Measurements from ENCODE around the gene USP32. TPM values are rescaled to one million over a fixed set of nuclear protein-coding genes. Genes with fewer than 3 reads are reported as not detected.

USP32 gene
- total and polyA plus RNA-seq, 4 donors: 46.6 to 103 (median 52.1) TPM

GRCh38 chr17:60169921-60170817 is 221.8 kb downstream of the USP32 start:
- Histone ChIP-seq H3K27me3 (ENCODE audit: control insufficient read depth, insufficient read depth, low read length) (no peaks in the 10 kb centered on the region), H3K4me3 (ENCODE audit: low read depth, low read length) (no peak overlapping the region), H3K9me3 (ENCODE audit: control insufficient read depth, insufficient read depth, low read length) (no peaks in the 10 kb centered on the region), H3K36me3 (ENCODE audit: control insufficient read depth, insufficient read depth, low read length) (no peaks in the 10 kb centered on the region), H3K27ac (ENCODE audit: low read depth, low read length) (no peak overlapping the region), H3K4me1 (ENCODE audit: control insufficient read depth, insufficient read depth, low read length) (peaks cover 3% of the 10 kb centered on the region)
- no peak for DNase-seq (ENCODE audit: low read depth in 4 of 6, low spot score in 6 of 6)
- WGBS (ENCODE audit: insufficient coverage): 56% methylated on average over 5 of the region's 10 CpGs

GRCh38 chr17:60168654-60169053 is 223.3 kb downstream of the USP32 start:
- H3K27ac ChIP-seq (ENCODE audit: low read depth, low read length): no peak overlapping the region
- no peaks in the 10 kb centered on the region for H3K27me3 ChIP-seq (ENCODE audit: control insufficient read depth, insufficient read depth, low read length)

GRCh38 chr17:60167065-60167741 is 224.7 kb downstream of the USP32 start:
- H3K9me3 ChIP-seq (ENCODE audit: control insufficient read depth, insufficient read depth, low read length): no peaks in the 10 kb centered on the region
- H3K27ac ChIP-seq (ENCODE audit: low read depth, low read length): no peak overlapping the region
- no peak for DNase-seq (ENCODE audit: low read depth in 4 of 6, low spot score in 6 of 6)
- H3K4me1 ChIP-seq (ENCODE audit: control insufficient read depth, insufficient read depth, low read length): peaks cover 17% of the 10 kb centered on the region
- no peaks in the 10 kb centered on the region for H3K36me3 ChIP-seq (ENCODE audit: control insufficient read depth, insufficient read depth, low read length)
- H3K4me3 ChIP-seq (ENCODE audit: low read depth, low read length): no peak overlapping the region
- H3K27me3 ChIP-seq (ENCODE audit: control insufficient read depth, insufficient read depth, low read length): no peaks in the 10 kb centered on the region
- 65% methylated on average over 11 of the region's 11 CpGs for WGBS (ENCODE audit: insufficient coverage)

More at GRCh38 chr17:60168654-60169053, 223.3 kb downstream of the USP32 start:
- Histone ChIP-seq H3K36me3 (ENCODE audit: control insufficient read depth, insufficient read depth, low read length) (no peaks in the 10 kb centered on the region), H3K9me3 (ENCODE audit: control insufficient read depth, insufficient read depth, low read length) (no peaks in the 10 kb centered on the region), H3K4me1 (ENCODE audit: control insufficient read depth, insufficient read depth, low read length) (peaks cover 3% of the 10 kb centered on the region), H3K4me3 (ENCODE audit: low read depth, low read length) (no peak overlapping the region)
- WGBS (ENCODE audit: insufficient coverage): 74% methylated on average over 7 of the region's 7 CpGs
- no peak for DNase-seq (ENCODE audit: low read depth in 4 of 6, low spot score in 6 of 6)

GRCh38 chr17:60165971-60166370 is 226.0 kb downstream of the USP32 start:
- 85% methylated on average over 2 of the region's 5 CpGs for WGBS (ENCODE audit: insufficient coverage)
- H3K4me3 ChIP-seq (ENCODE audit: low read depth, low read length): no peak overlapping the region
- no peak overlapping the region for H3K27ac ChIP-seq (ENCODE audit: low read depth, low read length)
- no peaks in the 10 kb centered on the region for H3K36me3 ChIP-seq (ENCODE audit: control insufficient read depth, insufficient read depth, low read length)
- peaks cover 26% of the 10 kb centered on the region for H3K4me1 ChIP-seq (ENCODE audit: control insufficient read depth, insufficient read depth, low read length)
- H3K9me3 ChIP-seq (ENCODE audit: control insufficient read depth, insufficient read depth, low read length): no peaks in the 10 kb centered on the region
- no peaks in the 10 kb centered on the region for H3K27me3 ChIP-seq (ENCODE audit: control insufficient read depth, insufficient read depth, low read length)
- no peak for DNase-seq (ENCODE audit: low read depth in 4 of 6, low spot score in 6 of 6)

GRCh38 chr17:60165223-60165622 is 226.7 kb downstream of the USP32 start:
- no peak for DNase-seq (ENCODE audit: low read depth in 4 of 6, low spot score in 6 of 6)
- Histone ChIP-seq H3K4me3 (ENCODE audit: low read depth, low read length) (no peak overlapping the region), H3K27ac (ENCODE audit: low read depth, low read length) (no peak overlapping the region), H3K9me3 (ENCODE audit: control insufficient read depth, insufficient read depth, low read length) (no peaks in the 10 kb centered on the region), H3K36me3 (ENCODE audit: control insufficient read depth, insufficient read depth, low read length) (no peaks in the 10 kb centered on the region), H3K4me1 (ENCODE audit: control insufficient read depth, insufficient read depth, low read length) (peaks cover 27% of the 10 kb centered on the region), H3K27me3 (ENCODE audit: control insufficient read depth, insufficient read depth, low read length) (no peaks in the 10 kb centered on the region)
- whole genome bisulfite sequencing (ENCODE audit: insufficient coverage): 63% methylated on average over 5 of the region's 5 CpGs

- DNase-seq (ENCODE audit: low read depth in 4 of 6, low spot score in 6 of 6): no peak
- H3K4me1 ChIP-seq (ENCODE audit: control insufficient read depth, insufficient read depth, low read length): peaks cover 27% of the 10 kb centered on the region
- WGBS (ENCODE audit: insufficient coverage): 40% methylated on average over 4 of the region's 5 CpGs
Observed at GRCh38 chr17:60164697-60165096, 227.2 kb downstream of the USP32 start.

GRCh38 chr17:60164164-60164563 is 227.8 kb downstream of the USP32 start:
- 82% methylated on average over 4 of the region's 6 CpGs for WGBS (ENCODE audit: insufficient coverage)
- no peaks in the 10 kb centered on the region for H3K36me3 ChIP-seq (ENCODE audit: control insufficient read depth, insufficient read depth, low read length)
- H3K27ac ChIP-seq (ENCODE audit: low read depth, low read length): no peak overlapping the region
- H3K9me3 ChIP-seq (ENCODE audit: control insufficient read depth, insufficient read depth, low read length): no peaks in the 10 kb centered on the region
- H3K4me3 ChIP-seq (ENCODE audit: low read depth, low read length): no peak overlapping the region
- no peaks in the 10 kb centered on the region for H3K27me3 ChIP-seq (ENCODE audit: control insufficient read depth, insufficient read depth, low read length)
- peaks cover 29% of the 10 kb centered on the region for H3K4me1 ChIP-seq (ENCODE audit: control insufficient read depth, insufficient read depth, low read length)
- DNase-seq (ENCODE audit: low read depth in 4 of 6, low spot score in 6 of 6): no peak

More at GRCh38 chr17:60164697-60165096, 227.2 kb downstream of the USP32 start:
- Histone ChIP-seq H3K4me3 (ENCODE audit: low read depth, low read length) (no peak overlapping the region), H3K27me3 (ENCODE audit: control insufficient read depth, insufficient read depth, low read length) (no peaks in the 10 kb centered on the region), H3K36me3 (ENCODE audit: control insufficient read depth, insufficient read depth, low read length) (no peaks in the 10 kb centered on the region), H3K27ac (ENCODE audit: low read depth, low read length) (no peak overlapping the region), H3K9me3 (ENCODE audit: control insufficient read depth, insufficient read depth, low read length) (no peaks in the 10 kb centered on the region)

GRCh38 chr17:60163108-60163784 is 228.7 kb downstream of the USP32 start:
- no peaks in the 10 kb centered on the region for H3K9me3 ChIP-seq (ENCODE audit: control insufficient read depth, insufficient read depth, low read length)
- no peak for DNase-seq (ENCODE audit: low read depth in 4 of 6, low spot score in 6 of 6)
- no peaks in the 10 kb centered on the region for H3K36me3 ChIP-seq (ENCODE audit: control insufficient read depth, insufficient read depth, low read length)
- no peak overlapping the region for H3K4me3 ChIP-seq (ENCODE audit: low read depth, low read length)
- H3K27me3 ChIP-seq (ENCODE audit: control insufficient read depth, insufficient read depth, low read length): no peaks in the 10 kb centered on the region
- peaks cover 35% of the 10 kb centered on the region for H3K4me1 ChIP-seq (ENCODE audit: control insufficient read depth, insufficient read depth, low read length)
- H3K27ac ChIP-seq (ENCODE audit: low read depth, low read length): no peak overlapping the region
- 34% methylated on average over 16 of the region's 20 CpGs for WGBS (ENCODE audit: insufficient coverage)

- 33% methylated on average over 10 of the region's 17 CpGs for WGBS (ENCODE audit: insufficient coverage)
- no peak overlapping the region for H3K27ac ChIP-seq (ENCODE audit: low read depth, low read length)
- peaks cover 35% of the 10 kb centered on the region for H3K4me1 ChIP-seq (ENCODE audit: control insufficient read depth, insufficient read depth, low read length)
- H3K4me3 ChIP-seq (ENCODE audit: low read depth, low read length): no peak overlapping the region
- peak in 1 of 6 donors; percentile 70 for DNase-seq (ENCODE audit: low read depth in 4 of 6, low spot score in 6 of 6)
- no peaks in the 10 kb centered on the region for H3K27me3 ChIP-seq (ENCODE audit: control insufficient read depth, insufficient read depth, low read length)
- no peaks in the 10 kb centered on the region for H3K9me3 ChIP-seq (ENCODE audit: control insufficient read depth, insufficient read depth, low read length)
- no peaks in the 10 kb centered on the region for H3K36me3 ChIP-seq (ENCODE audit: control insufficient read depth, insufficient read depth, low read length)
Observed at GRCh38 chr17:60161598-60162330, 230.2 kb downstream of the USP32 start.
